GM12878 (cell line): ENCODE measurements around the gene SNX33. TPM values are rescaled to one million over a fixed set of nuclear protein-coding genes. Genes with fewer than 3 reads are reported as not detected.
"Not testable (repeated sequence)": the region's sequence is repeated elsewhere in the genome, so short reads cannot be mapped to it uniquely, and the experiment has no call there.

Experiments
- ATAC-seq: fragments of 200-7000 bp; cut with Tn5 transposase; 3 replicates; pipeline ENCODE4 v1.9.1; 2020; ENCODE audit warnings: mild to moderate bottlenecking, moderate library complexity
- BruUV-seq: library from RNA; stranded (reverse); fragments of 400-500 nt; replicated peaks from 2 replicates; lab custom pipeline; 2021; lab: Mats Ljungman, UMichigan
- CTCF ChIA-PET: fragments of 300-600 bp; sonication (Branson Sonifier 250); formaldehyde crosslinking; extraction: SDS; loops from one replicate; lab custom pipeline; 2021; ENCODE audit warnings: inconsistent platforms; lab: Yijun Ruan, JAX
- POLR2A ChIA-PET: fragments of 350-600 bp; formaldehyde crosslinking; extraction: SDS; loops from one replicate; lab custom pipeline; 2021; ENCODE audit warnings: inconsistent platforms; lab: Charles Lee
- RAD21 ChIA-PET: fragments of 300-600 bp; sonication (Branson Sonifier 250); formaldehyde crosslinking; loops from one replicate; lab custom pipeline; 2023; ENCODE audit warnings: antibody characterized with exemption; ENCODE audit not compliant: unreplicated experiment; lab: Charles Lee
- SMC1A ChIA-PET: fragments of 300-600 bp; sonication (Branson Sonifier 250); formaldehyde crosslinking; loops from one replicate; lab custom pipeline; 2023; ENCODE audit not compliant: unreplicated experiment, uncharacterized antibody; lab: Charles Lee
- DNase-seq: peaks from one replicate; pipeline ENCODE4 v3.0.0-alpha.2; 2011; ENCODE audit warnings: low read depth, low spot score
- FAIRE-seq: peaks from 3 replicates; lab custom pipeline; 2011; peaks lifted over from hg19 to GRCh38; lab: Jason Lieb, UNC
- H2AFZ ChIP-seq: 2 replicates; pipeline ENCODE4 v1.6.0; 2011; ENCODE audit warnings: low read depth, low read length, control low read depth; ENCODE audit not compliant: control insufficient read depth
- H3K27ac ChIP-seq: 2 replicates; pipeline ENCODE4 v1.5.1; 2011; ENCODE audit warnings: control low read depth; ENCODE audit not compliant: control insufficient read depth, insufficient read depth
- H3K27me3 ChIP-seq, 2 experiments: replicated peaks in 1 of 2; 2 replicates each; pipeline versions ENCODE4 v1.6.0 to v1.6.1; 2011; ENCODE audit warnings: low read length in 1 of 2; ENCODE audit not compliant: control insufficient read depth in 2 of 2, insufficient read depth in 2 of 2
- H3K36me3 ChIP-seq, 2 experiments: 2 replicates each; pipeline ENCODE4 v1.5.1; 2011; ENCODE audit warnings: low read length in 1 of 2; ENCODE audit not compliant: control insufficient read depth in 2 of 2, insufficient read depth in 2 of 2
- H3K4me1 ChIP-seq: 2 replicates; pipeline ENCODE4 v1.6.1; 2011; ENCODE audit warnings: mild to moderate bottlenecking, low read length, moderate library complexity, mixed read lengths; ENCODE audit not compliant: control insufficient read depth, insufficient read depth
- H3K4me2 ChIP-seq: 2 replicates; pipeline ENCODE4 v1.6.0; 2011; ENCODE audit warnings: control low read depth; ENCODE audit not compliant: control insufficient read depth, insufficient read depth
- H3K4me3 ChIP-seq: fragments of 200-600 bp; sonication (generic); 2 replicates; pipeline ENCODE4 v1.5.1; 2016
- H3K79me2 ChIP-seq: 2 replicates; pipeline ENCODE4 v1.6.0; 2011; ENCODE audit warnings: low read length; ENCODE audit not compliant: control insufficient read depth, insufficient read depth
- H3K9ac ChIP-seq: 2 replicates; pipeline ENCODE4 v1.8.0; 2011; ENCODE audit warnings: low read length, control low read depth, mixed read lengths; ENCODE audit not compliant: control insufficient read depth, insufficient read depth
- H3K9me3 ChIP-seq: replicated peaks from 3 replicates; pipeline ENCODE4 v1.5.1; 2011; ENCODE audit warnings: mild to moderate bottlenecking, low read length; ENCODE audit not compliant: control insufficient read depth, insufficient read depth
- H4K20me1 ChIP-seq: 2 replicates; pipeline ENCODE4 v1.6.0; 2011; ENCODE audit not compliant: control insufficient read depth, insufficient read depth
- EED ChIP-seq: sonication (generic); IDR thresholded peaks from 2 replicates; pipeline ENCODE4 v1.6.1; 2016; ENCODE audit warnings: antibody characterized with exemption, low read depth
- FOS ChIP-seq: IDR thresholded peaks from 3 replicates; pipeline ENCODE4 v1.6.1; 2011; ENCODE audit warnings: borderline replicate concordance; ENCODE audit not compliant: insufficient read length; ENCODE audit errors: extremely low read depth
- IRF4 ChIP-seq: IDR thresholded peaks from 2 replicates; pipeline ENCODE4 v1.6.1; 2011; ENCODE audit warnings: low read depth, low read length
- LARP7 ChIP-seq: fragments of 450-650 bp; IDR thresholded peaks from 2 replicates; pipeline ENCODE4 v1.6.1; 2017; ENCODE audit warnings: mild to moderate bottlenecking
- MYB ChIP-seq: fragments of 150-350 bp; IDR thresholded peaks from 2 replicates; pipeline ENCODE4 v1.6.1; 2014; ENCODE audit warnings: mild to moderate bottlenecking, low read depth, low read length, borderline replicate concordance
- NR2C1 ChIP-seq: fragments of 450-650 bp; IDR thresholded peaks from 2 replicates; pipeline ENCODE4 v1.6.1; 2017; ENCODE audit warnings: antibody characterized with exemption, mild to moderate bottlenecking, moderate library complexity
- WGBS: methylation state at CpG from one replicate; pipeline ENCODE4 v1.1.6; 2016; ENCODE audit warnings: low lambda C conversion rate; ENCODE audit not compliant: insufficient replicate concordance, insufficient coverage; ENCODE audit errors: missing lambda C conversion rate; 5-methylcytosine and 5-hydroxymethylcytosine counted together
- in situ Hi-C: fragments of 300-500 bp; cut with MboI; formaldehyde crosslinking; loops from 9 replicates; pipeline ENCODE4 v1.14.3; 2018; ENCODE audit warnings: mixed read lengths
- intact Hi-C: fragments of 100-400 bp; cut with micrococcal nuclease; formaldehyde crosslinking; loops from one replicate; pipeline ENCODE4 v1.14.2; 2022; ENCODE audit not compliant: unreplicated experiment
- polyA plus RNA-seq, 11 experiments: library from polyadenylated mRNA; depleted of rRNA in 4 of 11; unstranded in 6 of 11; stranded (reverse) in 5 of 11; fragments of >200 nt; fragmentation: Nextera tagmentation in 4 of 11; fragmentation: Illumina TruSeq in 1 of 11; extraction: Ambion mirVana in 4 of 11; extraction: Trizol in 1 of 11; gene quantifications; 1 replicate in 1 of 11; 2 replicates in 10 of 11; pipeline versions ENCODE4 v1.2.1 to v1.2.3, GENCODE V29; 2011 to 2016; ENCODE audit warnings: inconsistent platforms in 2 of 11, missing spikeins in 2 of 11, low read depth in 1 of 11
- total RNA-seq, 4 experiments: library from RNA; depleted of rRNA in 3 of 4; stranded (reverse); fragments of >200 nt in 3 of 4; fragmentation: Illumina TruSeq in 1 of 4; extraction: Trizol in 1 of 4; gene quantifications; 2 replicates each; pipeline versions ENCODE4 v1.2.1 to v1.2.3, GENCODE V29; 2013 to 2021
- TF ChIP-seq, protein P1 (sequence below): fragments of 450-650 bp; IDR thresholded peaks from 2 replicates; pipeline ENCODE4 v1.6.1; 2017; ENCODE audit warnings: low read depth, mild to moderate bottlenecking, moderate library complexity
- TF ChIP-seq, protein P2 (sequence below): fragments of 450-650 bp; formaldehyde crosslinking; IDR thresholded peaks from 2 replicates; pipeline ENCODE4 v1.5.0; 2022; ENCODE audit warnings: mild to moderate bottlenecking, missing genetic modification characterization

Gene SNX33
- total and polyA plus RNA-seq, 10 of the 15 experiments (the other 5 are each of a cell fraction or from before 2014, with no cell fraction given) = 0.13 to 1.9 (median 0.55) TPM

DNA sequence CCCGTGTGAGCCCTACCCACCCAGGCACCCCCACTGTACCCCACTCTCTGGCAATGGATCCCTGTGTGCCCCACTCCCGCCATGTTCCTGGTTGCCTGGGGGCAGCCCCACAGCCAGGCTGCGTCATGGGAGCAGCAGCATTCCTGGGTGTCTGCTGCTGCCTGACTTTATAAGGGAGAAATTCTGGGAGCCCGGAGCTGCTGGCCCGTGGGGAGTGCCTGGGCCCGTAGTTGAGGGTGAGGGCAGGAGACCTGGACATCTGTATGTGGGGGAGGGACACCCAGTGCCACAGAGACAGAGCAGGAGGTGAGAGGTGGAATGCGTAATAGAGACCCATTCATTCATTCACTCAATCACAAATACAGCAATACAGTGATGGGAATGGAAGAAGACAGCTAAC, 49.8 kb downstream of the SNX33 start:
- H2AFZ ChIP-seq = no peak overlapping the region
- no peaks in the 10 kb centered on the region for H3K9me3 ChIP-seq
- H3K27me3 ChIP-seq = no peaks in the 10 kb centered on the region
- 65% methylated on average over 7 of the region's 7 CpGs for WGBS
- ATAC-seq (no peak), FAIRE-seq (no peak), DNase-seq (no peak)
- in situ Hi-C loops = no loop called here
- no peaks in the 10 kb centered on the region for H4K20me1 ChIP-seq
- BruUV-seq = no TSS peak
- SMC1A ChIA-PET = no interaction called here
- no peak overlapping the region for H3K4me2 ChIP-seq
- peaks cover 48% of the 10 kb centered on the region for H3K4me1 ChIP-seq
- H3K4me3 ChIP-seq = no peak overlapping the region
- POLR2A ChIA-PET = interaction anchor here (0.5 to 0.6 kb wide), 2 partner anchors 146 to 883 kb away, joined by 3 to 6 read pairs; partner anchors contain the start of gene UBE2Q2
- H3K36me3 ChIP-seq = no peaks in the 10 kb centered on the region
- CTCF ChIA-PET = no interaction called here
- intact Hi-C loops = no loop called here
- no peak overlapping the region for H3K9ac ChIP-seq
- TF ChIP-seq EED (no peak), IRF4 (no peak), FOS (no peak), MYB (no peak), NR2C1 (no peak), LARP7 (no peak)
- TF ChIP-seq, protein P1, sequence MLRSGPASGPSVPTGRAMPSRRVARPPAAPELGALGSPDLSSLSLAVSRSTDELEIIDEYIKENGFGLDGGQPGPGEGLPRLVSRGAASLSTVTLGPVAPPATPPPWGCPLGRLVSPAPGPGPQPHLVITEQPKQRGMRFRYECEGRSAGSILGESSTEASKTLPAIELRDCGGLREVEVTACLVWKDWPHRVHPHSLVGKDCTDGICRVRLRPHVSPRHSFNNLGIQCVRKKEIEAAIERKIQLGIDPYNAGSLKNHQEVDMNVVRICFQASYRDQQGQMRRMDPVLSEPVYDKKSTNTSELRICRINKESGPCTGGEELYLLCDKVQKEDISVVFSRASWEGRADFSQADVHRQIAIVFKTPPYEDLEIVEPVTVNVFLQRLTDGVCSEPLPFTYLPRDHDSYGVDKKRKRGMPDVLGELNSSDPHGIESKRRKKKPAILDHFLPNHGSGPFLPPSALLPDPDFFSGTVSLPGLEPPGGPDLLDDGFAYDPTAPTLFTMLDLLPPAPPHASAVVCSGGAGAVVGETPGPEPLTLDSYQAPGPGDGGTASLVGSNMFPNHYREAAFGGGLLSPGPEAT = no peak
- TF ChIP-seq, protein P2, sequence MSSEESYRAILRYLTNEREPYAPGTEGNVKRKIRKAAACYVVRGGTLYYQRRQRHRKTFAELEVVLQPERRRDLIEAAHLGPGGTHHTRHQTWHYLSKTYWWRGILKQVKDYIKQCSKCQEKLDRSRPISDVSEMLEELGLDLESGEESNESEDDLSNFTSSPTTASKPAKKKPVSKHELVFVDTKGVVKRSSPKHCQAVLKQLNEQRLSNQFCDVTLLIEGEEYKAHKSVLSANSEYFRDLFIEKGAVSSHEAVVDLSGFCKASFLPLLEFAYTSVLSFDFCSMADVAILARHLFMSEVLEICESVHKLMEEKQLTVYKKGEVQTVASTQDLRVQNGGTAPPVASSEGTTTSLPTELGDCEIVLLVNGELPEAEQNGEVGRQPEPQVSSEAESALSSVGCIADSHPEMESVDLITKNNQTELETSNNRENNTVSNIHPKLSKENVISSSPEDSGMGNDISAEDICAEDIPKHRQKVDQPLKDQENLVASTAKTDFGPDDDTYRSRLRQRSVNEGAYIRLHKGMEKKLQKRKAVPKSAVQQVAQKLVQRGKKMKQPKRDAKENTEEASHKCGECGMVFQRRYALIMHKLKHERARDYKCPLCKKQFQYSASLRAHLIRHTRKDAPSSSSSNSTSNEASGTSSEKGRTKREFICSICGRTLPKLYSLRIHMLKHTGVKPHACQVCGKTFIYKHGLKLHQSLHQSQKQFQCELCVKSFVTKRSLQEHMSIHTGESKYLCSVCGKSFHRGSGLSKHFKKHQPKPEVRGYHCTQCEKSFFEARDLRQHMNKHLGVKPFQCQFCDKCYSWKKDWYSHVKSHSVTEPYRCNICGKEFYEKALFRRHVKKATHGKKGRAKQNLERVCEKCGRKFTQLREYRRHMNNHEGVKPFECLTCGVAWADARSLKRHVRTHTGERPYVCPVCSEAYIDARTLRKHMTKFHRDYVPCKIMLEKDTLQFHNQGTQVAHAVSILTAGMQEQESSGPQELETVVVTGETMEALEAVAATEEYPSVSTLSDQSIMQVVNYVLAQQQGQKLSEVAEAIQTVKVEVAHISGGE (CRISPR knock-in tag) = no peak
- RAD21 ChIA-PET = interaction anchor here (1.4 kb wide), 1 partner anchor 26 kb away, joined by 3 read pairs; a partner anchor contains a TSS
- no peaks in the 10 kb centered on the region for H3K79me2 ChIP-seq
- no peak overlapping the region for H3K27ac ChIP-seq

DNA sequence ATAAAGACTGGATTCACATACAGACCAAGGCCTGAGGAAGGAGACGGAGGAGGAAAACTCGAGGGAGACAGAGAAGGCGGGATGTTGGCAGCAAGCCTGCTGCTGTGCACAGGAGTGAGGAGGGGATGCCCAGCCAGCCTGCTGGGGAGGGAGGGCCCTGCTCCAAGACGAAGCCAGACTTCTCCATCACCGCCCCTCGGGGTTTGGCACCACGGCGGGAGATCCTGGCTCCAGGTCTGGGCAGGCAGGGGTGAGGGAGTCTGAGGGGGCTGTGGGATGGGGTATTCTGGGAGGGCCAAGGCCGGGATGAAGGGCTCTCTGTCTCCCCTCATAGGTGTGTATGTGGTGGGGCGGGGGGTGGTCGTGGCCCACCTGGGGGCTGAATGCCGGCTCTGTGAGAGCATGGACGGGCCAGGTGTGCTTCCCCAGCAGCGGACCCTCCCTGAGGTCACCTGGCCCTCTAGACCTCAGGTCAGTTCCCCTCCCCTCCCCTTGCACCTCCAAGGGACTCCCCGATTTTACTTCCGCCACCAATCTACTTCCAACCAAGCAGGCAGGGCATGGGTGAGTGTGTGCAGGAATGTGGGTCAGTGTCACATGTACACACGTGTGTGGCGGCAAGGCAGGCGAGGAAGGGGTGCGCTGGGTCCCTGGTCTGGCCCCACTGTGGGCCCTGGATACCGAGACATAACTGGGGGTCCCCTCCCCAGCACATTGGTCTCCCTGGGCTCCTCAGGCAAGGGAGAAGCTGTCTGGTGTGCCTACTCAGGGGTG, 50.4 kb downstream of the SNX33 start:
- CTCF ChIA-PET, H3K9me3 ChIP-seq, H2AFZ ChIP-seq, H3K4me3 ChIP-seq, H3K79me2 ChIP-seq, in situ Hi-C loops, H4K20me1 ChIP-seq, H3K27ac ChIP-seq, BruUV-seq, H3K36me3 ChIP-seq, H3K4me2 ChIP-seq, ATAC-seq, intact Hi-C loops, DNase-seq, SMC1A ChIA-PET, FAIRE-seq, H3K27me3 ChIP-seq, H3K9ac ChIP-seq: not testable (repeated sequence)
- ChIA-PET POLR2A (interaction anchor here (0.5 kb wide), 1 partner anchor 884 kb away, joined by 6 read pairs; no protein-coding TSS in a partner anchor), RAD21 (interaction anchor here (1.4 kb wide), 1 partner anchor 26 kb away, joined by 3 read pairs; a partner anchor contains a TSS)
- H3K4me1 ChIP-seq = peaks cover 48% of the 10 kb centered on the region
- 67% methylated on average over 19 of the region's 21 CpGs for WGBS
